ENCODE measurements around the gene FBXL19. TPM values are rescaled to one million over a fixed set of nuclear protein-coding genes. Genes with fewer than 3 reads are reported as not detected.
A peak's percentile ranks its signal among the peaks of the same experiment; 100 is the strongest.

The FBXL19 gene
- polyA plus RNA-seq, 1 donor from 2014 or later = 99.6 TPM

GRCh38 chr16:30875871-30876801 is 47.2 kb upstream of the FBXL19 start:
- Histone ChIP-seq H3K4me2 (ENCODE audit: low read length) (peak overlapping the region; percentile 90), H3K9me3 (ENCODE audit: low read length) (no peaks in the 10 kb centered on the region), H3K9me2 (ENCODE audit: insufficient read depth, low read length) (no peaks in the 10 kb centered on the region), H3K36me3 (ENCODE audit: insufficient read depth, low read length) (no peaks in the 10 kb centered on the region), H3K27ac (ENCODE audit: low read length) (peak overlapping the region; percentile 96), H3F3A (ENCODE audit: insufficient read depth, low read length, poor library complexity, severe bottlenecking) (peaks cover 4% of the 10 kb centered on the region), H2AFZ (ENCODE audit: low read depth, low read length) (peak overlapping the region; percentile 63), H3K79me2 (replicated peaks; ENCODE audit: insufficient read depth, low read length) (peaks cover 16% of the 10 kb centered on the region), H3K27me3 (ENCODE audit: insufficient read depth, low read depth, low read length) (no peaks in the 10 kb centered on the region), H3K4me3 (ENCODE audit: low read length) (peak overlapping the region; percentile 85), H4K20me1 (ENCODE audit: insufficient read depth) (no peaks in the 10 kb centered on the region), H3K9ac (ENCODE audit: low read length) (peak overlapping the region; percentile 90)
- no peak for TF ChIP-seq TAF1 (IDR thresholded peaks at IDR 0.05; ENCODE audit: low read depth)
- TF ChIP-seq REST (IDR thresholded peaks at IDR 0.05; ENCODE audit: borderline replicate concordance) = peak; percentile 49

- Histone ChIP-seq H3F3A (ENCODE audit: insufficient read depth, low read length, poor library complexity, severe bottlenecking) (peaks cover 4% of the 10 kb centered on the region), H3K9me3 (ENCODE audit: low read length) (no peaks in the 10 kb centered on the region), H3K9ac (ENCODE audit: low read length) (peak overlapping the region; percentile 90), H3K4me3 (ENCODE audit: low read length) (peak overlapping the region; percentile 85), H3K79me2 (replicated peaks; ENCODE audit: insufficient read depth, low read length) (peaks cover 16% of the 10 kb centered on the region), H3K4me2 (ENCODE audit: low read length) (peak overlapping the region; percentile 90), H3K9me2 (ENCODE audit: insufficient read depth, low read length) (no peaks in the 10 kb centered on the region), H3K27me3 (ENCODE audit: insufficient read depth, low read depth, low read length) (no peaks in the 10 kb centered on the region), H3K27ac (ENCODE audit: low read length) (peak overlapping the region; percentile 96), H2AFZ (ENCODE audit: low read depth, low read length) (no peak overlapping the region), H3K36me3 (ENCODE audit: insufficient read depth, low read length) (no peaks in the 10 kb centered on the region), H4K20me1 (ENCODE audit: insufficient read depth) (no peaks in the 10 kb centered on the region)
- TF ChIP-seq CTCF (IDR thresholded peaks at IDR 0.05; ENCODE audit: poor library complexity, severe bottlenecking) = no peak
- TF ChIP-seq TAF1 (IDR thresholded peaks at IDR 0.05; ENCODE audit: low read depth) = no peak
- no peak for TF ChIP-seq MXI1 (conservative IDR thresholded peaks at IDR 0.05; ENCODE audit: poor library complexity, severe bottlenecking)
- no peak for TF ChIP-seq POLR2AphosphoS5 (IDR thresholded peaks at IDR 0.05)
- TF ChIP-seq EP300 (conservative IDR thresholded peaks at IDR 0.05; ENCODE audit: poor library complexity, severe bottlenecking) = no peak
- no peak for TF ChIP-seq REST (IDR thresholded peaks at IDR 0.05; ENCODE audit: borderline replicate concordance)
- no peak for TF ChIP-seq EZH2 (IDR thresholded peaks at IDR 0.05; ENCODE audit: borderline replicate concordance, insufficient read depth, low read length, poor library complexity, severe bottlenecking)
- no peak for TF ChIP-seq SMC3 (conservative IDR thresholded peaks at IDR 0.05; ENCODE audit: poor library complexity)
These were observed 46.5 kb upstream of the FBXL19 start for GRCh38 chr16:30876867-30877266.

Data from neural cell (in vitro differentiated cells).